ENCODE results near the gene ATP11A.

- TF ChIP-seq POLR2A (IDR thresholded peaks at IDR 0.05) (no peak), CTCF (IDR thresholded peaks at IDR 0.05) (no peak), EP300 (IDR thresholded peaks at IDR 0.05) (no peak)
Measured at GRCh38 chr13:112802802-112803195, 113.0 kb downstream of the ATP11A start.
